Measurements from ENCODE around the gene NIM1K.
A peak's percentile ranks its signal among the peaks of the same experiment; 100 is the strongest.
"Not testable (repeated sequence)": the region's sequence is repeated elsewhere in the genome, so short reads cannot be mapped to it uniquely, and the experiment has no call there.

NIM1K gene

GRCh38 chr5:43165323-43165722, 26.7 kb upstream of the NIM1K start:
- Mint-ChIP-seq H3K27ac (no peak overlapping the region), H3K27me3 (no peaks in the 10 kb centered on the region), H3K36me3 (ENCODE audit: low read depth) (peaks cover 82% of the 10 kb centered on the region), H3K4me3 (no peak overlapping the region), H3K4me1 (ENCODE audit: low read depth) (no peaks in the 10 kb centered on the region), H3K9me3 (no peaks in the 10 kb centered on the region)
- intact Hi-C loops (cut with micrococcal nuclease) = no loop called here

GRCh38 chr5:43168175-43168574, 23.9 kb upstream of the NIM1K start:
- Mint-ChIP-seq H3K36me3 (ENCODE audit: low read depth) (peaks cover 85% of the 10 kb centered on the region), H3K4me1 (ENCODE audit: low read depth) (peaks cover 5% of the 10 kb centered on the region), H3K27ac (no peak overlapping the region), H3K27me3 (no peaks in the 10 kb centered on the region), H3K9me3 (no peaks in the 10 kb centered on the region), H3K4me3 (no peak overlapping the region)
- intact Hi-C loops (cut with micrococcal nuclease) = no loop called here

- Mint-ChIP-seq H3K4me1 (ENCODE audit: low read depth) (peaks cover 5% of the 10 kb centered on the region), H3K4me3 (no peak overlapping the region), H3K36me3 (ENCODE audit: low read depth) (peaks cover 71% of the 10 kb centered on the region), H3K27ac (no peak overlapping the region), H3K27me3 (no peaks in the 10 kb centered on the region), H3K9me3 (no peaks in the 10 kb centered on the region)
- intact Hi-C loops (cut with micrococcal nuclease) = no loop called here
Measured at GRCh38 chr5:43171451-43171850, 20.6 kb upstream of the NIM1K start.

- no peaks in the 10 kb centered on the region for H3K9me3 Mint-ChIP-seq
- no peak overlapping the region for H3K27ac Mint-ChIP-seq
- H3K4me3 Mint-ChIP-seq = no peak overlapping the region
- no peaks in the 10 kb centered on the region for H3K27me3 Mint-ChIP-seq
- intact Hi-C loops (cut with micrococcal nuclease) = no loop called here
- peaks cover 5% of the 10 kb centered on the region for H3K4me1 Mint-ChIP-seq (ENCODE audit: low read depth)
- H3K36me3 Mint-ChIP-seq (ENCODE audit: low read depth) = peaks cover 68% of the 10 kb centered on the region
Measured at GRCh38 chr5:43171926-43172325, 20.1 kb upstream of the NIM1K start.

- Mint-ChIP-seq H3K27me3 (no peaks in the 10 kb centered on the region), H3K4me1 (ENCODE audit: low read depth) (peaks cover 5% of the 10 kb centered on the region), H3K27ac (no peak overlapping the region), H3K9me3 (no peaks in the 10 kb centered on the region), H3K36me3 (ENCODE audit: low read depth) (peaks cover 72% of the 10 kb centered on the region), H3K4me3 (no peak overlapping the region)
- intact Hi-C loops (cut with micrococcal nuclease) = no loop called here
Measured at GRCh38 chr5:43172779-43173178, 19.2 kb upstream of the NIM1K start.

GRCh38 chr5:43174586-43174985, 17.4 kb upstream of the NIM1K start:
- peaks cover 69% of the 10 kb centered on the region for H3K36me3 Mint-ChIP-seq (ENCODE audit: low read depth)
- H3K27ac Mint-ChIP-seq = no peak overlapping the region
- H3K27me3 Mint-ChIP-seq = no peaks in the 10 kb centered on the region
- no peaks in the 10 kb centered on the region for H3K9me3 Mint-ChIP-seq
- H3K4me1 Mint-ChIP-seq (ENCODE audit: low read depth) = peaks cover 5% of the 10 kb centered on the region
- no peak overlapping the region for H3K4me3 Mint-ChIP-seq
- intact Hi-C loops (cut with micrococcal nuclease) = no loop called here

- H3K4me3 Mint-ChIP-seq = no peak overlapping the region
- intact Hi-C loops (cut with micrococcal nuclease) = no loop called here
- no peak overlapping the region for H3K27ac Mint-ChIP-seq
Measured at GRCh38 chr5:43179836-43180235, 12.2 kb upstream of the NIM1K start.

GRCh38 chr5:43182421-43182820, 9.6 kb upstream of the NIM1K start:
- Mint-ChIP-seq H3K27ac (no peak overlapping the region), H3K36me3 (ENCODE audit: low read depth) (peaks cover 33% of the 10 kb centered on the region), H3K27me3 (no peaks in the 10 kb centered on the region), H3K4me3 (no peak overlapping the region), H3K9me3 (no peaks in the 10 kb centered on the region), H3K4me1 (ENCODE audit: low read depth) (no peaks in the 10 kb centered on the region)
- intact Hi-C loops (cut with micrococcal nuclease) = no loop called here

More at GRCh38 chr5:43179836-43180235, 12.2 kb upstream of the NIM1K start:
- Mint-ChIP-seq H3K27me3 (no peaks in the 10 kb centered on the region), H3K9me3 (no peaks in the 10 kb centered on the region), H3K4me1 (ENCODE audit: low read depth) (no peaks in the 10 kb centered on the region), H3K36me3 (ENCODE audit: low read depth) (peaks cover 42% of the 10 kb centered on the region)

- H3K9me3 Mint-ChIP-seq; intact Hi-C loops (cut with micrococcal nuclease); H3K4me3 Mint-ChIP-seq; H3K27me3 Mint-ChIP-seq; H3K4me1 Mint-ChIP-seq (ENCODE audit: low read depth); H3K27ac Mint-ChIP-seq: not testable (repeated sequence)
- H3K36me3 Mint-ChIP-seq (ENCODE audit: low read depth) = peaks cover 27% of the 10 kb centered on the region
Measured at GRCh38 chr5:43183101-43183500, 8.9 kb upstream of the NIM1K start.

GRCh38 chr5:43190755-43191603, 1.0 kb upstream of the NIM1K start:
- H3K9me3 Mint-ChIP-seq = no peaks in the 10 kb centered on the region
- H3K27me3 Mint-ChIP-seq = peaks cover 40% of the 10 kb centered on the region
- H3K27ac Mint-ChIP-seq = no peak overlapping the region
- intact Hi-C loops (cut with micrococcal nuclease) = no loop called here
- no peak overlapping the region for H3K4me3 Mint-ChIP-seq
- H3K36me3 Mint-ChIP-seq (ENCODE audit: low read depth) = no peaks in the 10 kb centered on the region
- H3K4me1 Mint-ChIP-seq (ENCODE audit: low read depth) = peaks cover 21% of the 10 kb centered on the region

- H3K4me1 Mint-ChIP-seq (ENCODE audit: low read depth) = peaks cover 21% of the 10 kb centered on the region
- intact Hi-C loops (cut with micrococcal nuclease) = no loop called here
- no peaks in the 10 kb centered on the region for H3K9me3 Mint-ChIP-seq
- H3K4me3 Mint-ChIP-seq = peak overlapping the region; percentile 73
- peaks cover 40% of the 10 kb centered on the region for H3K27me3 Mint-ChIP-seq
- no peaks in the 10 kb centered on the region for H3K36me3 Mint-ChIP-seq (ENCODE audit: low read depth)
- peak overlapping the region; percentile 15 for H3K27ac Mint-ChIP-seq
Measured at GRCh38 chr5:43192558-43193180, 644 bp downstream of the NIM1K start.

- H3K27me3 Mint-ChIP-seq = peaks cover 43% of the 10 kb centered on the region
- H3K27ac Mint-ChIP-seq = no peak overlapping the region
- no peaks in the 10 kb centered on the region for H3K9me3 Mint-ChIP-seq
- intact Hi-C loops (cut with micrococcal nuclease) = no loop called here
- H3K36me3 Mint-ChIP-seq (ENCODE audit: low read depth) = no peaks in the 10 kb centered on the region
- H3K4me1 Mint-ChIP-seq (ENCODE audit: low read depth) = peaks cover 21% of the 10 kb centered on the region
- peak overlapping the region; percentile 73 for H3K4me3 Mint-ChIP-seq
Measured at GRCh38 chr5:43193181-43193893, 1.3 kb downstream of the NIM1K start.

- Mint-ChIP-seq H3K4me3 (no peak overlapping the region), H3K27me3 (peaks cover 43% of the 10 kb centered on the region), H3K36me3 (ENCODE audit: low read depth) (no peaks in the 10 kb centered on the region), H3K4me1 (ENCODE audit: low read depth) (peaks cover 21% of the 10 kb centered on the region), H3K27ac (no peak overlapping the region), H3K9me3 (no peaks in the 10 kb centered on the region)
- intact Hi-C loops (cut with micrococcal nuclease) = no loop called here
Measured at GRCh38 chr5:43193894-43194265, 1.9 kb downstream of the NIM1K start.

- Mint-ChIP-seq H3K4me3 (no peak overlapping the region), H3K4me1 (ENCODE audit: low read depth) (peaks cover 26% of the 10 kb centered on the region), H3K27me3 (peaks cover 27% of the 10 kb centered on the region), H3K27ac (no peak overlapping the region), H3K9me3 (no peaks in the 10 kb centered on the region), H3K36me3 (ENCODE audit: low read depth) (no peaks in the 10 kb centered on the region)
- intact Hi-C loops (cut with micrococcal nuclease) = no loop called here
Measured at GRCh38 chr5:43195670-43196265, 3.7 kb downstream of the NIM1K start.
